Measurements from ENCODE around the gene TTC16.
A peak's percentile ranks its signal among the peaks of the same experiment; 100 is the strongest.
"Not testable (repeated sequence)": the region's sequence is repeated elsewhere in the genome, so short reads cannot be mapped to it uniquely, and the experiment has no call there.

The TTC16 gene

DNA sequence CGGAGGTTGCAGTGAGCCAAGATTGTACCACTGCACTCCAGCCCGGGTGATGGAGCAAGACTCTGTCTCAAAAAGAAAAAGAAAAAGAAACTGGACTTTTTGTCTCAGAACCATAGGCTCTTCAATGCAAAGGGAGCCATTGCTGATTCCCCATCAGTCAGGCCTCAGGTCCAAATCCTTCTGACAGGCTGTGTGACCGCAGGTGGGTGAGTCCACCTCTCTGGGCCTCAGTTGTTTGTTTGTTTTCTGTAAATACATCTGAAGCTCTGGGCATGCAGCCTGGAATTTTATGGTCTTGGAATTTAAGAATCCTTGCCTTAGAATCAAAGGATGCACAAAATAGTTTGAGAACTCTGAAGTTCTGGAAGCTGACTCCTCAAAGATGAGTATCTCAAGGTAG lies 40.4 kb downstream of the TTC16 start:
- DNase-seq (ENCODE audit: low read depth): no peak
- TF ChIP-seq, protein P1, sequence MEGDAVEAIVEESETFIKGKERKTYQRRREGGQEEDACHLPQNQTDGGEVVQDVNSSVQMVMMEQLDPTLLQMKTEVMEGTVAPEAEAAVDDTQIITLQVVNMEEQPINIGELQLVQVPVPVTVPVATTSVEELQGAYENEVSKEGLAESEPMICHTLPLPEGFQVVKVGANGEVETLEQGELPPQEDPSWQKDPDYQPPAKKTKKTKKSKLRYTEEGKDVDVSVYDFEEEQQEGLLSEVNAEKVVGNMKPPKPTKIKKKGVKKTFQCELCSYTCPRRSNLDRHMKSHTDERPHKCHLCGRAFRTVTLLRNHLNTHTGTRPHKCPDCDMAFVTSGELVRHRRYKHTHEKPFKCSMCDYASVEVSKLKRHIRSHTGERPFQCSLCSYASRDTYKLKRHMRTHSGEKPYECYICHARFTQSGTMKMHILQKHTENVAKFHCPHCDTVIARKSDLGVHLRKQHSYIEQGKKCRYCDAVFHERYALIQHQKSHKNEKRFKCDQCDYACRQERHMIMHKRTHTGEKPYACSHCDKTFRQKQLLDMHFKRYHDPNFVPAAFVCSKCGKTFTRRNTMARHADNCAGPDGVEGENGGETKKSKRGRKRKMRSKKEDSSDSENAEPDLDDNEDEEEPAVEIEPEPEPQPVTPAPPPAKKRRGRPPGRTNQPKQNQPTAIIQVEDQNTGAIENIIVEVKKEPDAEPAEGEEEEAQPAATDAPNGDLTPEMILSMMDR (conservative IDR thresholded peaks at IDR 0.05; ENCODE audit: low read depth, low read length): no peak
- no peak overlapping the region for H3K4me3 ChIP-seq (ENCODE audit: low read depth, low read length)

DNA sequence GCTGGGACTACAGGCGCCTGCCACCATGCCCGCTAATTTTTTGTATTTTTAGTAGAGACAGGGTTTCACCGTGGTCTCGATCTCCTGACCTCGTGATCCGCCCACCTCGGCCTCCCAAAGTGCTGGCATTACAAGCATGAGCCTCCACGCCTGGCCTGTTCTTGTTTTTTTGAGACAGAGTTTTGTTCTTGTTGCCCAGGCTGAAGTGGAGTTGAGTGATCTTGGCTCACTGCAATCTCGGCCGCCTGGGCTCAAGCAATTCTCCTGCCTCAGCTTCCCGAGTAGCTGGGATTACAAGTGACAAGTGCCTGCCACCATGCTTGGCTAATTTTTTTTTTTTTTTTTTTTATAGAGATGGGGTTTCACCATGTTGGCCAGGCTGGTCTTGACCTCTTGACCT lies 40.9 kb downstream of the TTC16 start:
- not testable (repeated sequence) for DNase-seq (ENCODE audit: low read depth); H3K4me3 ChIP-seq (ENCODE audit: low read depth, low read length)

DNA sequence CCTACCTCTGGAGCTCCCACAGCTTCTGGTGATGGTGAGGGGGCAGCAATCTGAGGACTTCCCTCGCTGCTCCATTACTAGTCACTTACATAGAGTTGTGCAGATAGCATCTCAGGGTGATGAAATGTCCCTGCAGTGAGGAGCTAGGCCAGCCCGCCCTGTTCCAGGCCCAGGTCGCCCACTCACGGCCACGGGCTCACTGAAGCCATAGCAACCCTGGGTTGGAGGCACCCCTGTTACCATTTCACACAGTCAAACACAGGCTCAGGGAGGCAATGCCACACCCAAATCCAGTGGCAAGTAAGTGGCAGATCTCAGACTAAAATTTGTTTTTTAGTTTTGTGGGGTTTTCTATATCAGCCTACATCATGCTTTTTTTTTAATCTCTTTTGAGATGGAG lies 43.0 kb downstream of the TTC16 start:
- TF ChIP-seq, protein P1 (conservative IDR thresholded peaks at IDR 0.05; ENCODE audit: low read depth, low read length): no peak
- no peak overlapping the region for H3K4me3 ChIP-seq (ENCODE audit: low read depth, low read length)
- no peak for DNase-seq (ENCODE audit: low read depth)

DNA sequence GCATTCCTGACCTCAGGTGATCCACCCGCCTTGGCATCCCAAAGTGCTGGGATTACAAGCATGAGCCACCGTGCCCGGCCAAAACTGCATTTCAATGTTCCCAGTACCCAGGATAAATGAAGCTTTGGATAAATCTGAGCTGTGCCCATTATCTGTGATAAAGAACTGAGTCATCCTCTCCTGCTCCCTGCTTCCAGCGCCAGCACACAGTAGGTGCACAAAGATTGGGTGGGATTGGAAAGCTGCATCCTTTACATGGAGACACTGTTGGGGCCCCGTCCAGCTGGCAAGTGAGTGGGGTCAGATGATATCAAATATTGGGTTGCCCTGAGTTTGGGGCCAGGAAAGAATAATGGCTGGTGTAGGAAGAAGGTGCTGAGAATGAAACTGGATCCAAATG lies 45.2 kb downstream of the TTC16 start:
- TF ChIP-seq, protein P1 (conservative IDR thresholded peaks at IDR 0.05; ENCODE audit: low read depth, low read length): no peak
- no peak for DNase-seq (ENCODE audit: low read depth)
- no peak overlapping the region for H3K4me3 ChIP-seq (ENCODE audit: low read depth, low read length)

DNA sequence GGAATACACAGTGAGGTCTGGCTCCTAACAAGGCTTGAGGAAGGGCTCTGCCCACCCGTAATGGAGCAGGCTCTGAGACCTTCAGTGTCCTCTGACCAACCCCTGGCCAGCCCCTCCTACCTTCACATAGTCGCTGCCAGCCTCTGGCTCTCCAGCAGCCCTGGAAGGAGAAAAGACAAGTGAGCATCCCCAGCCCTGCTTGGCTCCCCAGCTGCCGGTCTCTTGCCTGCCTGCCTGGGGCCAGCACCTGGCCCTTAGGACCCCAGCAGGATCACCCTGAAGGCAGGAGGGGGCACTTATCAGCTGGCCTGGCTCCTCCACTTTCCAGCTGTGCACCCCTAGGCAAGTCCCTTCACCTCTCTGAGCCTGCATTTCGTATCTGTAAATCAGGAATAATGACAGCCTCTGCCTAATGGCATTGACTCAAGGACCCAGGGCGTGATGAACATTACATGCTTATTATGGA lies 45.6 kb downstream of the TTC16 start:
- no peak for DNase-seq (ENCODE audit: low read depth)
- H3K4me3 ChIP-seq (ENCODE audit: low read depth, low read length): no peak overlapping the region
- TF ChIP-seq, protein P1 (conservative IDR thresholded peaks at IDR 0.05; ENCODE audit: low read depth, low read length): no peak

DNA sequence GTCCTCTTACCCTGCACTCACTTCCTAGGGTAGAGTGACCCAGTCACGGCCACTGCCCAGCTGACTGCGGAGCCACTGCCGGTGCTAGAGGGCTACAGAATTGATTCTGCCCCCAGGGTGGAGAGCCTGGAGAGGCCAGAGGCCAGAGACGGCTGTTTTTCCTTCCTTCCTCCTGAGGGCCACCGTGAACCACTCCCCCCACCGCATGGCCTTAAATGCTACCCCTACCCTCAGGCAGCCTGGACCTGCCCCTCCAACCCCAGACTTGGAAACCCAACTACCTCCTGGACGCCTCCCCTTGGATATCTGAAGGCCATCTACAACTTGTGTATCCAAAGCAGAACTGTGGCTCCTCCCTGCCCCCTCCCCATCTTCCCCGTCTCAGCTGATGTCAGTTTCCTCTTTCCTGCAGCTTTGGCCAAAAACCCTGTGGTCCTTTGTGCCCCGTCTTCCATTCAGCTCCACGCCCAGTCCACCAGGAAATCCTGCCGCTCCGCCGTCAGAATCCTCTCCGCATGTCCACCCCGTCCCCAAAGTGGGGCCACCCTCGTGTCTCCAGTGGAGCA lies 46.3 kb downstream of the TTC16 start:
- TF ChIP-seq, protein P1 (conservative IDR thresholded peaks at IDR 0.05; ENCODE audit: low read depth, low read length): no peak
- no peak overlapping the region for H3K4me3 ChIP-seq (ENCODE audit: low read depth, low read length)
- DNase-seq (ENCODE audit: low read depth): no peak

DNA sequence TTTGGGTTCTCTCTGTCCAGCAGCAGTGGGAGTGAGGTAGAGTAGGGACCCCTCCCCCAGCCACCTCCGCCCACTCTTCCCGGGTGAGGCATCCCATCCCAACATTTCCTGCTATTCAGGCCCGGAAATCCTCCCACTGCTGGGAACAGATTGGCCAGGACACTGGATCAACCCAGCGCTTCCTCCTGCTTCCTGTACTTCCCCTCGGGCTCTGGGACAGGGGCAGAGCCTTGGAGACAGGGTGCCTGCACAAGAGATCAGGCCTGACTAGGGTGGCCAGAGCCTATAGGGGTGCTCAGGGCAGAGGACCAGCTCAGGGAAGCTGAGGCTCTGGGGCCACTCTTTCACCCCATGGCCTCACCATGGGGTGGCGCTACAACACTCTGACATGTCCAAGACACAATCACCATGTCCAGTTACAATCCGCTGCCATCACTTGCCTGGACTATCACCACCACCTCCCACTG lies 48.1 kb downstream of the TTC16 start:
- TF ChIP-seq, protein P1 (conservative IDR thresholded peaks at IDR 0.05; ENCODE audit: low read depth, low read length): peak; percentile 49
- no peak overlapping the region for H3K4me3 ChIP-seq (ENCODE audit: low read depth, low read length)
- DNase-seq (ENCODE audit: low read depth): peak; percentile 36

Measured in choroid plexus epithelial cell (primary cell).